Activated CD4-positive, alpha-beta T cell treated with anti-CD3 and anti-CD28 coated beads, Interleukin-2, amount 50 U/mL, for 24 hours (primary cell): ENCODE measurements around the gene CCDC86.

Source experiments
- DNase-seq, 2 donors: peaks; one replicate each; pipeline ENCODE4 v3.0.0-alpha.2; 2020; ENCODE audit warnings: low read depth in 1 of 2, low spot score in 1 of 2

CCDC86 gene

GRCh38 chr11:60830478-60831142 is 11.3 kb upstream of the CCDC86 start:
- DNase-seq = no peak

DNA sequence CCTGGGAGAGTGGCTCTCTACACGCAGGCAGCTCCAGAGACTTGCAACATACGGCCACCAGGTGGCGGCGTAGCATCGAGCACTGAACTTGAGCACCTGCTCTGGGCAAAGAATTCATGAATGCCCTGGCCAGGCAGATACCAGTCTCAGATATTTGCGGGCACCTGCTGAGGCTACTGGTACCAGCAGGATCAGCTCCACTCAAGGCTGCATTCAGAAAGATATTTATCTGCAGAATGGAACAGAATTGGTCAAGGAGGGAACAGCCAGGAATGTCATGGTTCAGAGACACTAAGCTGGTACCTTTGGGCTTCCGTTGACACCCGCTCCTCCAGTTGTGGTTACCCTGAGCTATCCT is 10.8 kb upstream of the CCDC86 start:
- peak; percentile 69 to 70 for DNase-seq

DNA sequence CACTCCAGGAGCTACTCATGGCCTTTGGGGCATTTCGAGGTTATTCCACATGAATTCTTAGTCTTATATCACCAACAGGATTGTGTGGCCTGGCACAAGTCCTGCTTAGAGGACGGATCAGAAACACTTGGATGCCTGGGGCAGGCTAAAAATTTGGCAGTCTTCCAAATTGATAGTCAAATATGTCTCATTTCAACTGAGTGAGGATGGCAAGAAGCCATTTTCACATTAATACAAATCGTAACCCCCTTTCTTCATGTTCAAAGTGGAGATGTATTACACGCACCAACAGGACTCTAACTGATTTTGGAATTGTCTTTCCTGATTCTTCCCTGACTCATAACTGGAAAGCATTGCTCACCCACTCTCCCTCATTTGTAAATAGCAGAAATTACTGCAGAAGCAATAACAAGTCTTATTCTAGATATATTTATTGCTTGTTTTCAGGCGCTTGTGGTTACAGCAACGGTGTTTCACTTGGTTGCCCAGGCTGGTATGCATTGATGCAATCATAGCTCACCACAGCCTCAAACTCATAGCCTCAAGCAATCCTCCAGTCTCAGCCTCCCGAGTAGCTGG is 10.3 kb upstream of the CCDC86 start:
- no peak for DNase-seq

DNA sequence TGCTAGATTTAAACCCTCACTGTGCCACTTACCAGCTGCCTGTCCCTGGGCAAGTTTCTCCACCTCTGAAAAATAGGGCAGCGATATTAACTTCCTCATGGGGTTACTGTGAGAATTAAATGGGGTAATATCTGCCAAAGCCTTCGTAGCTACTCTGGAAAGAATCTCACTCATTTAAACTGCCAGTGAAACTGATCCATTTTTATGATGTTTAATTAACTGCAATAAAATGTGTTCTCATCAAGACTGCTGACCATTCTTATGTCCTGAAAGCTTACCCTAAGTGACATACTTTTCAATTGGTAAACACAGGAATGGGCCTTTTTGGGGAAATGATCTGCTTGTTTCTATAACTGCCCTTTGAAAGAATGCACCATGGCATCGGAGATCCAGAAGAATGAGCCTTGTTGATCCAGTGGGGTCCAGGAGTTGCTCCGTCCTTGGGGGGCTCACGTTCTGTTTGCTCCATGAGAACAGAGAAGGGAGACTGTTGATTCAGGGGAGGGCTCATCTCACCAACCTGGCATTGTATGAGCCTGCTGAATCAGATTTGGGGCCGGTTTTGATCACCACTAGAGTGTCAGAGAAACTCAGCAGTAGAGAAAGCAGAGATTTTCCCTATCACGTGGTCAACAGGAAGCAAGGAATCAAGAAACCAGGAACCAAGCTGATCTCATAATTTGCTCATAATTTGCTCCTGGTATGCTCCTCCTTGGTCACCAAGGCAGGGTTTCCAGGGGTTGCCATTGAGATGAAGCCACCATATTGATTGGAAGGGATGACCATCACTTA is 7.0 kb upstream of the CCDC86 start:
- DNase-seq = no peak

DNA sequence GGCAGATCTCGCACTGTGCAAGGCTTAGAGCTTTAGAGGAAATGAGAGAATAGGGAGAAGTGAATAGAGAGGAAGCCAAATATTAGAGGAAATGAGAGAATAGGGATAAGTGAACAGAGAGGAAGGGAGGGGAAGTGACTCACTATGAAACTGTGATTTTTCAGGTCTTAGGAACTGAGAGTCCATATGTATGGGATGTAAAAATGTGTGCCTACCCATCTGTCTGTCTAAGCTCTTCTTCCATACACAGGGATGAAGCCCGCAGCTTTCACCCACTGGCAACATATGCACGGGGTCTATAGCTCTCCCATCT is 6.4 kb upstream of the CCDC86 start:
- no peak for DNase-seq

GRCh38 chr11:60836866-60837515 is 4.9 kb upstream of the CCDC86 start:
- no peak for DNase-seq

DNA sequence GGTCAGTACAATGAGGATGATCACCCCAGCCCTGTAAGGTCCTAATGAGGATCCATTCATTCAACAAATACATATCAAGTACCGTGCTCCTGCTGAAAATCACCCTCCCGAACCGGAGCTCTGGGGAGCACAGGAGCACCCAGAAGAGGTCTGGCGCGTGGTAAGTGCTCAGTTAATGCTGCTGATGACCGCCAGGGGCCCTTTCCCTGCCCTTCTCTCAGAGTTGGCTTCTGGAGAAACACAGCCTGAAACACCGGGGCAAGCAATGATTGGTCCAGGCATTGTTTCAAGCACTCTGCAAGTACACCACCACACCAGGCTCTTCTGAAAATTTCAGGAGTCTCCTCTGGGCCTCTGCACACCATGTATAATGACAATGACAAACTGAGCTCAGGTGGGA is 3.8 kb upstream of the CCDC86 start:
- no peak for DNase-seq

DNA sequence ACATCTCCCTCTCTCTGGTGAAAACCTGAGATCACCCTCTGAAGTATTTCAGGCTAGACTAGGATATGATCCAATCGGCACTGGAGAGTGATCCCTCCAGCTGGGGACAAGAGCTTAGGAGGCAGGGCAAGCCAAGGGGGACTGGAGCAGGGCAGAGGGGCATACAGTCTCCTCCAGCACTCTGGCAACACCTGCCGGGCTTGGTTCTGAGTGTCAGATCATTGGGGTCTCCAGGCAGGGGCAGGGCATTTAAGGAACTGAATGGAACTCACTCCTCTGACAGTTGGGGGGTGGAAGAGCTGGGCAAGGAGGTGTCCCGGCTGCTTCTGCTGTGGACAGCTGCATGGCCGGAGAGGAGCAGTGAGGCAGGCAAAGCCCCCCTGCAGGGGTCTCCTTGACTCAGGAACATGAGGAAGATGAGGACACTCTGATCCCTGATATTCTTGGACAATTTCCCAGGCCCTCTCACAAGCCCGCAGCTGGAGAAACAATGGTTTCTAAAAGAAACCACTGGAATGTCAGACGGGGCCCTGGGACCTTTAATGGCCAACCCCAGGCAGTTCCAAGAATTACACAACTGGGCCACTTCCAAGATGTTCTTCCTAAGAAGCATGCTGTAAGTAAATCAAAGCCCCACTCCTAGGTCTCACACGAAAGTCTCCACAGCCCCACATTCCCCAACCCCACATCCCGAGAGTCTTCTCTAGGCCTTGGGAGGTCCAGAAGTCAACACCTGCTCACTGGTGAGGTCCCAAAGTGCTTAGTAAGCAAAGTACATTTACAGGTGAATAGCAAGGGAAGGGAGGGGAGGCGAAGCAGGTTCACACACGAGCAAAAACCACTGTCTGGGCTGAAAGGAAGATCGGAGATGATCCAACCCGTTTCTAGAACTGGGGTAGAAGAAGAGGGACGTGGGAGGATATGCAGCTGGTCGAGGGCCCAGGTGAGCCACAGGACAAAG is 1.2 kb upstream of the CCDC86 start:
- no peak for DNase-seq

DNA sequence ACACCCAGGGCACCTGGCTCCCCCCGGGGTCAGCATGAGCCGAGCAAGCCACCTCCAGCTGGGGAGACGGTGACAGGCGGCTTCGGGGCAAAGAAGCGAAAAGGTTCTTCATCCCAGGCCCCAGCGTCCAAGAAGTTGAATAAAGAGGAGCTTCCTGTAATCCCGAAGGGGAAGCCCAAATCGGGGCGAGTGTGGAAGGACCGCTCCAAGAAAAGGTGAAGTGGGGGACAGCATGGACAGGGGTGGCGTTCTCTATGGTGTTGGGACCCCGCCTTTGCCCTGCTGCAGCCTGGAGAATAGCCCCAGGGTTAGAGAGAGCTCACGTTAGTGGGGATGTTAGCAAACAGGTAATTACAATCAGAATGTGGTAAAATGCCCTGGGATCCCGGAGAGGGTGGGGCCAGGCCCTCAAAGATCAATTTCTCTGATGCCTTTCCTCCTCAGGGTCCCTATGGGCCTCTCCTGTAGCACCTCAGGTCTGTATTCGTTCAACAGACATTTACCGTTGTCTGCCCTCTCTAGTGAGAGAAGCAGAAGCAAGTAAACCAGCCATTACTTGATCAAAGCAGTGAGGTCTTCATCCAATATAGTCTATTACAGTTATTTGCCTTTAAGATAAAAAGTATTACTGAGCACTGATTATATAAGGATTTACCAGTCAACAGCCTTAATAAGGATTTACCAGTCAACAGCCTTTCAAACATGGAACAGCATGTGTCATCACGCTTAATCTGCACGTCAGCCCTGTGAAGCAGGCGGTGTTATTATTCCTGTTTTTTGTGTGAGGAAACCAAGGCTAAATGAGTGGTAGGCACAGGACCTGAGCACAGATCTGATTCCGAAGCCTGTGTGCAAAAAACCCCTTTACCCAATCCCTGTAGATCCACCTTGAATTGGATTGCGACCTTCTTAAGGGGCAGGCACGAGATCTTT is 1.0 kb downstream of the CCDC86 start:
- no peak for DNase-seq

DNA sequence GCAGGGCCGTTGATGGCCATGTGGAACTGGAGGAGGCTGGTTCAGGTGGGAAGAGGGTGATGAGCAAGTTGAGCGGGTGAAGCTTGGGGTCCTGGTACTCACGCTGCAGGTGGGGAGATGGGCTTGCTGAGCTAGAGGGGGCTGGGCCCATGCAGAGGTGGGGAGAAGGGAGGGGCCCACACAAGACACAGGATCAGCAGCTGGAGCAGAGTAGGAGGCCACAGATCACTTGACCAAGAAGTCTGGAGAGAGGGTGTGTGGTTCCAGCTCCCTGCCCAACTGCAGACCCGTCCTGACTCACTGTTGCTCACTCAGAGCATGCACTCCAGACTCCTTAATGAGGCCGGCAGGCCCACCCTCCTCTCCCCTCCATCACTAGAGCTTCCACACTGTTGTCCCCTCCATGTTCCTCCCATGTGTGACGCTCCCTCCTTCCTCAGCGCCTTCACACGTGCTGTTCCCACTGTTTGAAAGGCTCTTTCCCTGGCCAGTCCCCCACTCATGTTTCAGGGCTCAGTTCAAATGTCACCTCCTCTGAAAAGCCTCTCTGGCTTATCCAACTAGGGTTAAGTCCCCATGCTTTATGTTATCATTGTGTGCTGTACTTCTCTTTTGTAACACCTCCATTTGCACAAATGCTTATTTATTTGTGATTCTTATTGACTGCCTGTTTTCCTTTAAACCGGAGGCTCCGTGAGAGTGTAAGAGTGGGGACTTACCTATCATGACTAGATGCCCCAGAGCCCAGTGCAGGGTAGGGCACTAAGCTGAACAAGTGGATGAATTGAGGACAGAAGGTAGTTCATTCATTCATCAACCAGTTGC is 2.3 kb downstream of the CCDC86 start:
- no peak for DNase-seq

GRCh38 chr11:60844870-60845221 is 2.9 kb downstream of the CCDC86 start:
- no peak for DNase-seq

- no peak for DNase-seq
Measured at GRCh38 chr11:60845338-60845737, 3.4 kb downstream of the CCDC86 start.

GRCh38 chr11:60847281-60847680 is 5.4 kb downstream of the CCDC86 start:
- DNase-seq = no peak

GRCh38 chr11:60847896-60848295 is 6.0 kb downstream of the CCDC86 start:
- no peak for DNase-seq

DNA sequence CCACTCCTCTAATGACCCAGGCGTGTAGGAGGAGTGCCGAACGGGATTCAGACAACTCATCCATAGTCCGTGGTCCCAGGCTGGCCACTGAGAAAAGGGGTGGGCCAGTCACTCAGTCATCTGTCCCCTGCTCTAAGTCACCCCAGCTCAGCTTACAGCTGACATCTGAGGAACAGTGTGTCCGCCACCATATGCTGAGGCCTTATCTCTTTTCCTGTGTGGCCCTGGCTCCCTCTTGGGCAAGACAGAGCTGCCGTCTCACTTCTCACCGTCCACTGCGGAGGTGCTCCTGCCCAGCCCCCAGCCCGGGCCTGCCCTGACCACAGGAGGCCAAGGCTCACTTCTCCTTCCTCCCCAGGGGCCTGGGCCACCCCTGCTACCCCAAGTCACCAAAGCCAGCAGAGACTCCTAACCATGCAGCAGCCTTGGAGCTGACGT is 6.8 kb downstream of the CCDC86 start:
- DNase-seq = no peak

DNA sequence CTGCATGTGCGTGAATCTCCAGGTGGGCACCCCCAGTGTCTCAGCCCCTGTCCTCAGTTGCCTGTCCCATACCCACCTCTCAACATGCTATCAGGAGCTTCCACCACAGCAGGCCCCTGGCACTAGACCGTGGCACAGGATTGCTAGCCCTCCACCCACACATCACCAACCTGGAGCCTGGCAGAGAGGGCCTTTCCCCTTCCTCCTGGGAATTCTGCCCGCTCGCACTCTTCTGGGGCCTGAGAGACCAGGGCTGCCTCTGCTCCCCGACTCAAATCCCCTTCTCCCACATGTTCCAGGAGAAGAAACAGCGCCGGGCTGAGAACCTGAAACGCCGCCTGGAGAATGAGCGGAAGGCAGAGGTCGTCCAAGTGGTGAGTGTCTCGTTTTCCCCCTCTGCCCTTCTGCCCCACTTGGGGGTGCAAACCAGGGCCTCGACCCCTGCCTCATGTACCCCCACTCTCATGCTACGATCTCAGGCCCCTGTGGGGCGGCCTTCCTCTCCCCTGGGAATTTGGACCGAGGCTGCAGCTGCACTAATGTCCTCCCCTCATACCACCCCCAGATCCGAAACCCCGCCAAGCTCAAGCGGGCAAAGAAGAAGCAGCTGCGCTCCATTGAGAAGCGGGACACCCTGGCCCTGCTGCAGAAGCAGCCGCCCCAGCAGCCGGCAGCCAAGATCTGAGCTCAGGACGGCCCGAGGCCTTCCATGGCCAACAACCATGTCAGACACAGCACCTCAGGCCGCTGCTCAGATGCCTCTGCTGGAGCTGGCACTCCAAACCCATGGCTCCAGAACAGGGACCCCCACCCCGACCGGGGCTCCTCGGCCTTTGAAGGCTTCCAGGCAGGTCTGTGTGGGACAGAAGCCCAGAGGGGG is 8.0 kb downstream of the CCDC86 start:
- no peak for DNase-seq

- DNase-seq = no peak
Measured at GRCh38 chr11:60851327-60852104, 9.6 kb downstream of the CCDC86 start.
